A673 (cell line): ENCODE results near the gene KCNQ1. TPM values are rescaled to one million over a fixed set of nuclear protein-coding genes. Genes with fewer than 3 reads are reported as not detected.

ENCODE experiments used
- BruUV-seq: library from RNA; stranded (reverse); fragments of 400-500 nt; replicated peaks from 2 replicates; lab custom pipeline; 2021; lab: Mats Ljungman, UMichigan
- CTCF ChIA-PET: fragments of 300-600 bp; sonication (Branson Sonifier 250); formaldehyde crosslinking; loops from one replicate; lab custom pipeline; 2022; ENCODE audit warnings: antibody characterized with exemption; lab: Charles Lee
- POLR2A ChIA-PET: fragments of 300-600 bp; sonication (Branson Sonifier 250); formaldehyde crosslinking; loops from one replicate; lab custom pipeline; 2022; ENCODE audit warnings: antibody characterized with exemption; ENCODE audit not compliant: low non-redundant PET; lab: Charles Lee
- DNase-seq: peaks from one replicate; pipeline ENCODE4 v3.0.0-alpha.2; 2015; ENCODE audit warnings: low spot score
- H3K27ac ChIP-seq: fragments of 200-600 bp; sonication (generic); 2 replicates; pipeline ENCODE4 v1.5.1; 2016; ENCODE audit warnings: mixed run types, low read depth, mild to moderate bottlenecking, mixed read lengths, antibody characterized with exemption, low read length; ENCODE audit not compliant: poor library complexity, severe bottlenecking
- H3K27me3 ChIP-seq: fragments of 200-600 bp; sonication (generic); replicated peaks from 2 replicates; pipeline ENCODE4 v1.6.1; 2017; ENCODE audit warnings: mixed run types, low read depth, mild to moderate bottlenecking, mixed read lengths, antibody characterized with exemption, low read length; ENCODE audit not compliant: insufficient read depth, poor library complexity
- H3K36me3 ChIP-seq: fragments of 200-600 bp; sonication (generic); 2 replicates; pipeline ENCODE4 v1.6.1; 2016; ENCODE audit warnings: mixed run types, mild to moderate bottlenecking, mixed read lengths, antibody characterized with exemption, low read length; ENCODE audit not compliant: insufficient read depth, poor library complexity, severe bottlenecking
- H3K4me1 ChIP-seq: fragments of 200-600 bp; sonication (generic); 2 replicates; pipeline ENCODE4 v1.6.1; 2017; ENCODE audit warnings: mixed run types, mild to moderate bottlenecking, mixed read lengths, antibody characterized with exemption, low read length; ENCODE audit not compliant: insufficient read depth, poor library complexity, severe bottlenecking
- H3K4me3 ChIP-seq: fragments of 200-600 bp; sonication (generic); 2 replicates; pipeline ENCODE4 v1.5.1; 2016; ENCODE audit warnings: low read depth, mixed run types, mild to moderate bottlenecking, mixed read lengths, low read length; ENCODE audit not compliant: poor library complexity, severe bottlenecking
- H3K9me3 ChIP-seq: fragments of 200-600 bp; sonication (generic); 2 replicates; pipeline ENCODE4 v1.6.1; 2016; ENCODE audit warnings: mixed run types, low read depth, mild to moderate bottlenecking, mixed read lengths, antibody characterized with exemption, low read length; ENCODE audit not compliant: poor library complexity, severe bottlenecking
- EZH2 ChIP-seq: fragments of 200-600 bp; sonication (generic); IDR thresholded peaks from 2 replicates; pipeline ENCODE4 v1.6.1; 2017; ENCODE audit warnings: borderline replicate concordance, low read depth, mild to moderate bottlenecking, mixed read lengths, antibody characterized with exemption, low read length; ENCODE audit not compliant: poor library complexity, severe bottlenecking
- intact Hi-C: fragments of 100-400 bp; cut with micrococcal nuclease; formaldehyde crosslinking; loops from one replicate; pipeline ENCODE4 v1.10.0; 2022; ENCODE audit not compliant: unreplicated experiment
- total RNA-seq: library from RNA; stranded (reverse); gene quantifications from 2 replicates; pipeline ENCODE4 v1.2.3, GENCODE V29; 2021
- TF ChIP-seq, protein P1 (sequence below): fragments of 300-800, 200-600 bp; sonication (generic); conservative IDR thresholded peaks from 2 replicates; pipeline ENCODE4 v1.5.1; 2017; ENCODE audit warnings: low read depth, mild to moderate bottlenecking, antibody characterized with exemption, low read length, moderate library complexity, mixed read lengths

KCNQ1 gene
- total RNA-seq, 1 experiment from 2014 or later, result not detected

DNA sequence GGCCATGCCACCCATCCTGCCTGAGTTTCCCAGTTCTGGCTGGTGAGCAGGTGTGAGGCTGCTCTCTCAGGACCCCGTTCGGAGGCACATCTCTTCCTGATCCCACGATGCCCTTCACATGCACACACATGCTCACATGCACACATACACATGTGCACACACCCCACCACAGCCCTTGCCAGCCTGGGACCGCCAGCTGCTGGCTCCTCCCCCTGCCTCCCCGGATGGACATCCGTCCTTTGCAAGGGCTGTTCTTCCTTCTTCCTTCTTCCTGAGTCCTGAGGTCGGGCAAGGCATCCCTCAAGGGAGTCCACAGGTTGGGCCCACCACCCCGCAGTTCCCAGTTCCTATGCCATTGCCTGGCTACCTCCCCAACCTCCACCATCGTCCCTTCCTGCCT, 451.2 kb downstream of the KCNQ1 start:
- intact Hi-C loops, result no loop called here
- TF ChIP-seq EZH2, result no peak
- TF ChIP-seq, protein P1, sequence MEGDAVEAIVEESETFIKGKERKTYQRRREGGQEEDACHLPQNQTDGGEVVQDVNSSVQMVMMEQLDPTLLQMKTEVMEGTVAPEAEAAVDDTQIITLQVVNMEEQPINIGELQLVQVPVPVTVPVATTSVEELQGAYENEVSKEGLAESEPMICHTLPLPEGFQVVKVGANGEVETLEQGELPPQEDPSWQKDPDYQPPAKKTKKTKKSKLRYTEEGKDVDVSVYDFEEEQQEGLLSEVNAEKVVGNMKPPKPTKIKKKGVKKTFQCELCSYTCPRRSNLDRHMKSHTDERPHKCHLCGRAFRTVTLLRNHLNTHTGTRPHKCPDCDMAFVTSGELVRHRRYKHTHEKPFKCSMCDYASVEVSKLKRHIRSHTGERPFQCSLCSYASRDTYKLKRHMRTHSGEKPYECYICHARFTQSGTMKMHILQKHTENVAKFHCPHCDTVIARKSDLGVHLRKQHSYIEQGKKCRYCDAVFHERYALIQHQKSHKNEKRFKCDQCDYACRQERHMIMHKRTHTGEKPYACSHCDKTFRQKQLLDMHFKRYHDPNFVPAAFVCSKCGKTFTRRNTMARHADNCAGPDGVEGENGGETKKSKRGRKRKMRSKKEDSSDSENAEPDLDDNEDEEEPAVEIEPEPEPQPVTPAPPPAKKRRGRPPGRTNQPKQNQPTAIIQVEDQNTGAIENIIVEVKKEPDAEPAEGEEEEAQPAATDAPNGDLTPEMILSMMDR, result no peak
- Histone ChIP-seq H3K4me1 (peaks cover 19% of the 10 kb centered on the region), H3K9me3 (no peaks in the 10 kb centered on the region), H3K36me3 (no peaks in the 10 kb centered on the region), H3K4me3 (no peak overlapping the region), H3K27me3 (no peaks in the 10 kb centered on the region), H3K27ac (no peak overlapping the region)
- BruUV-seq, result no TSS peak
- ChIA-PET CTCF (no interaction called here), POLR2A (no interaction called here)
- DNase-seq, result no peak

DNA sequence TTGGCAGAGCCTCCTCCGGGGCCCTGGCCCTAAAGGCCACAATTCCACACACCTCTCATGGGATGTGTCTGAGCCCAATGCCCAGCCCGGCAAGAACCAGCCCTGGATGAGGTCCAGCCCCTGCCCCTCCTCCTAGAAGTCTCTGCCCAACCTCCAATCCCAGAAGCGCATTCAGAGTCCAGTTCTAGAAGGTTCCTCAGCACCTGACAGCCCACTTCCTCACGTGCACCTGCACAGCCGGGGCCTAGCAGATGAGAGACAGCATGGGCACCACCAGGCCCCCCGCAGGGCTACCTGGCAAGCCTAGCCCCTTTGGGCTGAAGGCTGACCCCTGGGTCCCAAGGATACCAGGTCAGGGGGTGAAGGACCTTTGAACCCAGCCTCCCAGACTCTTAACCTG, 452.2 kb downstream of the KCNQ1 start:
- BruUV-seq, result no TSS peak
- Histone ChIP-seq H3K27me3 (no peaks in the 10 kb centered on the region), H3K9me3 (no peaks in the 10 kb centered on the region), H3K27ac (no peak overlapping the region), H3K4me1 (peaks cover 9% of the 10 kb centered on the region), H3K36me3 (no peaks in the 10 kb centered on the region), H3K4me3 (no peak overlapping the region)
- intact Hi-C loops, result no loop called here
- no peak for DNase-seq
- ChIA-PET CTCF (no interaction called here), POLR2A (no interaction called here)
- TF ChIP-seq, protein P1, result no peak
- TF ChIP-seq EZH2, result no peak

DNA sequence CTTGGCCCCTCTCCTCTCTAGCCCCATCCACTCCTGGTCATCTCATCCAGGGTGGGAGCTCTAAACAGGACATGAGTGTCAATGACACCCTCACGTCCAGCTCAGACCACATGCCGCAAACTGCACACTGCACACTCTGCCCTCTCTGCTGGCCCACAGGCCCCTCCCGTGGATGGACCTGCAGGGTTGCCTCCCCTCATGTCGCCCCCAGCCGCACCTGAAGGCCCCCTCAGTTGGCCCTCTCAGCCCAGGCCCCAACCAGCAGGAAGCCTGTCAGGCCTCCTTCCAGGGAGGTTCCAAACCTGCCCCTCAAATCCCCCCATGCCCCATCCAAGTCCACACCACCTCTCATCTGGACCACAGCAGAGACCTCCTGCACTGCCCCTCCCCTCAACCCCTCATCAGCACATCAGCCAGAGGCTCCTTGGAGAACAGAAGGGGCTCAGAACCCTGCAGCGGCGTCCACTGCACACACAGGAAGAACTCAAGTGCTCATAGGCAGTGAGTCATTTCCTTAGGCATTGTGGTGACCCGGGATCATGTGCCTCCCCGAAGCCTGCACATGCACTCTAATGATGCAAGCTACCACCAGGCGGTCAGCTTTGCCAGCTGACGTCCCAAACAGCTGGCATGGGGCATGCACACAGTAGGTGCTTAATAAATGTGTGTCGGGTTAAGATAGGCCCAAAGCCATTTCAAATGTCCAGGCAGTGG, 453.7 kb downstream of the KCNQ1 start:
- BruUV-seq, result no TSS peak
- Histone ChIP-seq H3K27ac (no peak overlapping the region), H3K9me3 (no peaks in the 10 kb centered on the region), H3K27me3 (no peaks in the 10 kb centered on the region), H3K36me3 (no peaks in the 10 kb centered on the region), H3K4me3 (no peak overlapping the region), H3K4me1 (peaks cover 15% of the 10 kb centered on the region)
- POLR2A ChIA-PET, result no interaction called here
- no peak for TF ChIP-seq EZH2
- TF ChIP-seq, protein P1, result no peak
- DNase-seq, result peak; percentile 89
- intact Hi-C loops, result no loop called here
- CTCF ChIA-PET, result no interaction called here

Other genes starting within 250 kb of the KCNQ1 start
- gene ASCL2, start 174.4 kb upstream of the KCNQ1 start, total RNA-seq, result not detected in 2 replicates
- not detected in 2 replicates for gene C11orf21, start 143.1 kb upstream of the KCNQ1 start, total RNA-seq
- gene TSPAN32, start 143.0 kb upstream of the KCNQ1 start, total RNA-seq, result not detected in 2 replicates
- gene CD81, start 67.7 kb upstream of the KCNQ1 start, total RNA-seq, result 183 and 194 TPM in 2 replicates
- gene TSSC4, start 44.3 kb upstream of the KCNQ1 start, total RNA-seq, result 41.3 and 46.8 TPM in 2 replicates
- not detected in 2 replicates for gene TRPM5, start 494 bp upstream of the KCNQ1 start, total RNA-seq